Astrocyte (in vitro differentiated cells and primary cell): ENCODE measurements around the gene KCNAB3. TPM values are rescaled to one million over a fixed set of nuclear protein-coding genes. Genes with fewer than 3 reads are reported as not detected.

Experiments used
- DNase-seq: peaks from one replicate; pipeline ENCODE4 v3.0.0-alpha.2; 2010; ENCODE audit warnings: low read depth
- FAIRE-seq: peaks from 2 replicates; lab custom pipeline; 2011; peaks lifted over from hg19 to GRCh38; lab: Jason Lieb, UNC
- H2AFZ ChIP-seq: 2 replicates; pipeline ENCODE4 v1.6.0; 2012; ENCODE audit warnings: low read depth, low read length, inconsistent platforms
- H3K27ac ChIP-seq: 2 replicates; pipeline ENCODE4 v1.5.1; 2011; ENCODE audit warnings: low read depth, low read length, inconsistent platforms
- H3K27me3 ChIP-seq: 2 replicates; pipeline ENCODE4 v1.6.0; 2011; ENCODE audit warnings: low read length, inconsistent platforms; ENCODE audit not compliant: insufficient read depth
- H3K36me3 ChIP-seq: 2 replicates; pipeline ENCODE4 v1.5.1; 2011; ENCODE audit warnings: low read length, inconsistent platforms; ENCODE audit not compliant: insufficient read depth
- H3K4me1 ChIP-seq: 2 replicates; pipeline ENCODE4 v1.5.1; 2011; ENCODE audit warnings: low read length, inconsistent platforms; ENCODE audit not compliant: insufficient read depth
- H3K4me2 ChIP-seq: 2 replicates; pipeline ENCODE4 v1.6.0; 2012; ENCODE audit warnings: low read length, inconsistent platforms
- H3K4me3 ChIP-seq: 2 replicates; pipeline ENCODE4 v1.5.1; 2011; ENCODE audit warnings: low read depth, mild to moderate bottlenecking, low read length, inconsistent platforms; ENCODE audit not compliant: insufficient read depth
- H3K79me2 ChIP-seq: 2 replicates; pipeline ENCODE4 v1.6.0; 2012; ENCODE audit warnings: mild to moderate bottlenecking, low read length, inconsistent platforms; ENCODE audit not compliant: insufficient read depth
- H3K9ac ChIP-seq: 2 replicates; pipeline ENCODE4 v1.6.0; 2012; ENCODE audit warnings: mild to moderate bottlenecking, low read length, inconsistent platforms
- H3K9me3 ChIP-seq: 2 replicates; pipeline ENCODE4 v1.5.1; 2012; ENCODE audit warnings: low read depth, mild to moderate bottlenecking, low read length, inconsistent platforms; ENCODE audit not compliant: insufficient read depth
- H4K20me1 ChIP-seq: 2 replicates; pipeline ENCODE4 v1.6.0; 2012; ENCODE audit warnings: low read length, inconsistent platforms; ENCODE audit not compliant: insufficient read depth
- H3K27ac Mint-ChIP-seq: one replicate; pipeline ENCODE4 v1.8.0; 2021; ENCODE audit warnings: mild to moderate bottlenecking, mixed read lengths; ENCODE audit not compliant: unreplicated experiment
- H3K27me3 Mint-ChIP-seq: one replicate; pipeline ENCODE4 v1.8.0; 2021; ENCODE audit warnings: low read depth, mixed read lengths; ENCODE audit not compliant: unreplicated experiment
- H3K36me3 Mint-ChIP-seq: one replicate; pipeline ENCODE4 v1.8.0; 2021; ENCODE audit warnings: low read depth, mixed read lengths; ENCODE audit not compliant: unreplicated experiment
- H3K4me1 Mint-ChIP-seq: one replicate; pipeline ENCODE4 v1.8.0; 2021; ENCODE audit warnings: low read depth, mixed read lengths; ENCODE audit not compliant: unreplicated experiment
- H3K4me3 Mint-ChIP-seq: one replicate; pipeline ENCODE4 v1.8.0; 2021; ENCODE audit warnings: mild to moderate bottlenecking, moderate library complexity, mixed read lengths; ENCODE audit not compliant: unreplicated experiment
- H3K9me3 Mint-ChIP-seq: one replicate; pipeline ENCODE4 v1.8.0; 2021; ENCODE audit warnings: mild to moderate bottlenecking, mixed read lengths; ENCODE audit not compliant: unreplicated experiment
- EZH2 ChIP-seq: IDR thresholded peaks from 2 replicates; pipeline ENCODE4 v1.6.1; 2012; ENCODE audit warnings: mild to moderate bottlenecking, low read length, inconsistent platforms; ENCODE audit not compliant: insufficient read depth
- total RNA-seq: library from RNA; stranded (reverse); gene quantifications from 2 replicates; pipeline ENCODE4 v1.2.1, GENCODE V29; 2021
- TF ChIP-seq, protein P1 (sequence below): IDR thresholded peaks from 2 replicates; pipeline ENCODE4 v1.5.1; 2011; ENCODE audit warnings: low read depth, mild to moderate bottlenecking, inconsistent platforms, low read length, moderate library complexity; ENCODE audit not compliant: insufficient read depth

The KCNAB3 gene
- total RNA-seq, 1 donor from 2014 or later: 1.4 TPM

DNA sequence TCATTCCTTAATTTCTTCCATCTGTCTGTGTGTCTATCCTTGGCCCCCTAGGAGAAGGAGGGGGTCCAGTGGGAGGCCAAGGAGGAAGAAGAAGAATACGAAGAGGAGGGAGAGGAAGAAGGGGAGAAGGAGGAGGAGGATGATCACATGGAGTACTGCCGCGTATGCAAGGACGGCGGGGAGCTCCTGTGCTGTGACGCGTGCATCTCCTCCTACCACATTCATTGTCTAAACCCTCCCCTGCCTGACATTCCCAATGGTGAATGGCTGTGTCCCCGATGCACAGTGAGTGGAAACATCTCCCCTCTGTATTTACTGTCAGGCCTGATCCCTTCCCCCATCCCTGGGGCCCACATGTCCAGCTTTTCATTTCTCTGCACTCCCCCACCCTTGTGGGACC lies 34.8 kb downstream of the KCNAB3 start:
- Histone ChIP-seq H3K4me2 (no peak overlapping the region), H3K4me1 (no peaks in the 10 kb centered on the region), H3K27me3 (no peaks in the 10 kb centered on the region), H3K36me3 (peaks cover 56% of the 10 kb centered on the region), H4K20me1 (peaks cover 24% of the 10 kb centered on the region), H3K4me3 (no peak overlapping the region), H2AFZ (no peak overlapping the region), H3K9ac (no peak overlapping the region), H3K9me3 (no peaks in the 10 kb centered on the region), H3K79me2 (peaks cover 7% of the 10 kb centered on the region), H3K27ac (no peak overlapping the region)
- H3K4me3 Mint-ChIP-seq: no peak overlapping the region
- FAIRE-seq: no peak
- H3K36me3 Mint-ChIP-seq: peaks cover 54% of the 10 kb centered on the region
- DNase-seq: no peak
- H3K27me3 Mint-ChIP-seq: no peaks in the 10 kb centered on the region
- H3K4me1 Mint-ChIP-seq: no peaks in the 10 kb centered on the region
- TF ChIP-seq EZH2: no peak
- TF ChIP-seq, protein P1, sequence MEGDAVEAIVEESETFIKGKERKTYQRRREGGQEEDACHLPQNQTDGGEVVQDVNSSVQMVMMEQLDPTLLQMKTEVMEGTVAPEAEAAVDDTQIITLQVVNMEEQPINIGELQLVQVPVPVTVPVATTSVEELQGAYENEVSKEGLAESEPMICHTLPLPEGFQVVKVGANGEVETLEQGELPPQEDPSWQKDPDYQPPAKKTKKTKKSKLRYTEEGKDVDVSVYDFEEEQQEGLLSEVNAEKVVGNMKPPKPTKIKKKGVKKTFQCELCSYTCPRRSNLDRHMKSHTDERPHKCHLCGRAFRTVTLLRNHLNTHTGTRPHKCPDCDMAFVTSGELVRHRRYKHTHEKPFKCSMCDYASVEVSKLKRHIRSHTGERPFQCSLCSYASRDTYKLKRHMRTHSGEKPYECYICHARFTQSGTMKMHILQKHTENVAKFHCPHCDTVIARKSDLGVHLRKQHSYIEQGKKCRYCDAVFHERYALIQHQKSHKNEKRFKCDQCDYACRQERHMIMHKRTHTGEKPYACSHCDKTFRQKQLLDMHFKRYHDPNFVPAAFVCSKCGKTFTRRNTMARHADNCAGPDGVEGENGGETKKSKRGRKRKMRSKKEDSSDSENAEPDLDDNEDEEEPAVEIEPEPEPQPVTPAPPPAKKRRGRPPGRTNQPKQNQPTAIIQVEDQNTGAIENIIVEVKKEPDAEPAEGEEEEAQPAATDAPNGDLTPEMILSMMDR: no peak
- H3K9me3 Mint-ChIP-seq: peaks cover 2% of the 10 kb centered on the region
- no peak overlapping the region for H3K27ac Mint-ChIP-seq

DNA sequence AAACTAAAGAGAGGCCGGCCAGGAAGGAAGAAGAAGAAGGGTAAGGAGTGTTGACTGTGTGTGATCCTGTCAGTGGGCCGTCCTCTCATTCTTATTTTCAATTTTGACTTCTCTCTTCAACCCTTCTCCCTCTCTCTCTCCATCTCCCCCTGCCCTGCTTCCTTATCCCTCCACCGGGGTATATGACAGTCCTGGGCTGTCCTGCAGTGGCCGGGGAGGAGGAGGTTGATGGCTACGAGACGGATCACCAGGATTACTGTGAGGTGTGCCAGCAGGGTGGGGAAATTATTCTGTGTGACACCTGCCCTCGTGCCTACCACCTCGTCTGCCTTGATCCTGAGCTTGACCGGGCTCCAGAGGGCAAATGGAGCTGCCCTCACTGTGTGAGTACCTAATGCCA lies 35.4 kb downstream of the KCNAB3 start:
- Histone ChIP-seq H3K27ac (no peak overlapping the region), H2AFZ (no peak overlapping the region), H3K4me3 (no peak overlapping the region), H4K20me1 (peaks cover 30% of the 10 kb centered on the region), H3K79me2 (peaks cover 13% of the 10 kb centered on the region), H3K4me2 (no peak overlapping the region), H3K36me3 (peaks cover 50% of the 10 kb centered on the region), H3K4me1 (peaks cover 6% of the 10 kb centered on the region), H3K9ac (no peak overlapping the region), H3K9me3 (no peaks in the 10 kb centered on the region), H3K27me3 (no peaks in the 10 kb centered on the region)
- TF ChIP-seq, protein P1: no peak
- TF ChIP-seq EZH2: no peak
- peaks cover 2% of the 10 kb centered on the region for H3K9me3 Mint-ChIP-seq
- no peak for FAIRE-seq
- DNase-seq: no peak
- H3K4me1 Mint-ChIP-seq: no peaks in the 10 kb centered on the region
- peaks cover 52% of the 10 kb centered on the region for H3K36me3 Mint-ChIP-seq
- no peak overlapping the region for H3K27ac Mint-ChIP-seq
- H3K4me3 Mint-ChIP-seq: no peak overlapping the region
- no peaks in the 10 kb centered on the region for H3K27me3 Mint-ChIP-seq

DNA sequence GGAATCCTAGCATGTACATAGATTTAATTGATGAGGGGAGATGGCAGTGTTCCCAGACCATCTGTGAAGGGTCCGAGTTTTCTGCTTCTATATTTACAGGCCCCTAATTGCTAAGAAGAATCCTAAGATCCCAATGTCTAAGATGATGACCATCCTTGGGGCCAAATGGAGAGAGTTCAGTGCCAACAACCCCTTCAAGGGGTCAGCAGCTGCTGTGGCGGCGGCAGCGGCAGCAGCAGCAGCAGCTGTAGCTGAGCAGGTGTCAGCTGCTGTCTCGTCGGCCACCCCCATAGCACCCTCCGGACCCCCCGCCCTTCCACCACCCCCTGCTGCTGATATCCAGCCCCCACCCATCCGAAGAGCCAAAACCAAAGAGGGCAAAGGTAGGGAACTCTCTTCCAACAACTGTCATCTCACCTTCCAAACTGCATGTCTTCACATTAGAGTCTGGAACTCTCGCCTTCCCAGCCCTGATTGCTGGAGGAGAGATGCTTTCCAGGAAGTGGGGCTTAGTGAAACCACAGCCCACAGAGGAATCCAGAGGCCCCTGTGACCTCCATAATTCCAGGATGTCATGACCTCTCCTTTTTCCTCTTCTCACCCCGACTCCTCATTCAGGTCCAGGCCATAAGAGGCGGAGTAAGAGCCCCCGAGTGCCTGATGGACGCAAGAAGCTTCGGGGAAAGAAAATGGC lies 36.3 kb downstream of the KCNAB3 start:
- no peak overlapping the region for H2AFZ ChIP-seq
- peaks cover 15% of the 10 kb centered on the region for H3K4me1 ChIP-seq
- no peak overlapping the region for H3K27ac ChIP-seq
- TF ChIP-seq, protein P1: no peak
- TF ChIP-seq EZH2: no peak
- peaks cover 2% of the 10 kb centered on the region for H3K9me3 Mint-ChIP-seq
- peaks cover 39% of the 10 kb centered on the region for H4K20me1 ChIP-seq
- DNase-seq: no peak
- H3K4me1 Mint-ChIP-seq: no peaks in the 10 kb centered on the region
- H3K27ac Mint-ChIP-seq: no peak overlapping the region
- FAIRE-seq: no peak
- no peak overlapping the region for H3K9ac ChIP-seq
- H3K4me2 ChIP-seq: no peak overlapping the region
- H3K4me3 Mint-ChIP-seq: no peak overlapping the region
- H3K4me3 ChIP-seq: no peak overlapping the region
- H3K79me2 ChIP-seq: peaks cover 22% of the 10 kb centered on the region
- H3K36me3 Mint-ChIP-seq: peaks cover 46% of the 10 kb centered on the region
- no peaks in the 10 kb centered on the region for H3K9me3 ChIP-seq
- no peaks in the 10 kb centered on the region for H3K27me3 ChIP-seq
- no peaks in the 10 kb centered on the region for H3K27me3 Mint-ChIP-seq
- H3K36me3 ChIP-seq: peaks cover 41% of the 10 kb centered on the region
